Measurements from ENCODE around the gene ASPA.

ASPA gene

GRCh38 chr17:3527468-3527867, 51.7 kb downstream of the ASPA start:
- Histone ChIP-seq H3K36me3 (ENCODE audit: control insufficient read depth in 4 of 4, insufficient read depth in 4 of 4, low read length in 3 of 4) (no peaks in the 10 kb centered on the region), H3K4me3 (ENCODE audit: control insufficient read depth in 1 of 7, extremely low read depth in 1 of 7, insufficient read depth in 4 of 7, low read depth in 2 of 7, low read length in 6 of 7) (no peak overlapping the region), H3K4me1 (ENCODE audit: control extremely low read depth in 1 of 4, control insufficient read depth in 4 of 4, insufficient read depth in 4 of 4, low read length in 3 of 4) (no peaks in the 10 kb centered on the region), H3K9me3 (ENCODE audit: control extremely low read depth in 1 of 5, control insufficient read depth in 4 of 5, insufficient read depth in 2 of 5, low read depth in 1 of 5, low read length in 4 of 5) (no peaks in the 10 kb centered on the region), H3K27ac (ENCODE audit: insufficient read depth in 1 of 2, low read depth in 1 of 2, low read length in 2 of 2, poor library complexity in 1 of 2, severe bottlenecking in 2 of 2) (no peak overlapping the region), H3K27me3 (replicated peaks in 2 of 5; ENCODE audit: control insufficient read depth in 4 of 5, insufficient read depth in 5 of 5, low read length in 4 of 5) (no peaks in the 10 kb centered on the region)
- ChIA-PET CTCF (no interaction called here), POLR2A (no interaction called here)
- no peak for DNase-seq
- WGBS (ENCODE audit: insufficient coverage): 91% methylated on average over 4 of the region's 5 CpGs

GRCh38 chr17:3527896-3528295, 52.1 kb downstream of the ASPA start:
- no peak for DNase-seq
- Histone ChIP-seq H3K4me1 (ENCODE audit: control extremely low read depth in 1 of 4, control insufficient read depth in 4 of 4, insufficient read depth in 4 of 4, low read length in 3 of 4) (no peaks in the 10 kb centered on the region), H3K9me3 (ENCODE audit: control extremely low read depth in 1 of 5, control insufficient read depth in 4 of 5, insufficient read depth in 2 of 5, low read depth in 1 of 5, low read length in 4 of 5) (no peaks in the 10 kb centered on the region), H3K27ac (ENCODE audit: insufficient read depth in 1 of 2, low read depth in 1 of 2, low read length in 2 of 2, poor library complexity in 1 of 2, severe bottlenecking in 2 of 2) (no peak overlapping the region), H3K4me3 (ENCODE audit: control insufficient read depth in 1 of 7, extremely low read depth in 1 of 7, insufficient read depth in 4 of 7, low read depth in 2 of 7, low read length in 6 of 7) (no peak overlapping the region), H3K36me3 (ENCODE audit: control insufficient read depth in 4 of 4, insufficient read depth in 4 of 4, low read length in 3 of 4) (no peaks in the 10 kb centered on the region), H3K27me3 (replicated peaks in 2 of 5; ENCODE audit: control insufficient read depth in 4 of 5, insufficient read depth in 5 of 5, low read length in 4 of 5) (no peaks in the 10 kb centered on the region)
- WGBS (ENCODE audit: insufficient coverage): 94% methylated on average over 4 of the region's 8 CpGs
- POLR2A ChIA-PET: no interaction called here
- CTCF ChIA-PET: no interaction called here

GRCh38 chr17:3528403-3528851, 52.6 kb downstream of the ASPA start:
- Histone ChIP-seq H3K27me3 (replicated peaks in 2 of 5; ENCODE audit: control insufficient read depth in 4 of 5, insufficient read depth in 5 of 5, low read length in 4 of 5) (no peaks in the 10 kb centered on the region), H3K9me3 (ENCODE audit: control extremely low read depth in 1 of 5, control insufficient read depth in 4 of 5, insufficient read depth in 2 of 5, low read depth in 1 of 5, low read length in 4 of 5) (no peaks in the 10 kb centered on the region), H3K27ac (ENCODE audit: insufficient read depth in 1 of 2, low read depth in 1 of 2, low read length in 2 of 2, poor library complexity in 1 of 2, severe bottlenecking in 2 of 2) (no peak overlapping the region), H3K36me3 (ENCODE audit: control insufficient read depth in 4 of 4, insufficient read depth in 4 of 4, low read length in 3 of 4) (no peaks in the 10 kb centered on the region), H3K4me1 (ENCODE audit: control extremely low read depth in 1 of 4, control insufficient read depth in 4 of 4, insufficient read depth in 4 of 4, low read length in 3 of 4) (no peaks in the 10 kb centered on the region), H3K4me3 (ENCODE audit: control insufficient read depth in 1 of 7, extremely low read depth in 1 of 7, insufficient read depth in 4 of 7, low read depth in 2 of 7, low read length in 6 of 7) (no peak overlapping the region)
- no peak for DNase-seq
- ChIA-PET POLR2A (no interaction called here), CTCF (no interaction called here)
- WGBS (ENCODE audit: insufficient coverage): 75% methylated on average over 5 of the region's 14 CpGs

- Histone ChIP-seq H3K9me3 (ENCODE audit: control extremely low read depth in 1 of 5, control insufficient read depth in 4 of 5, insufficient read depth in 2 of 5, low read depth in 1 of 5, low read length in 4 of 5) (no peaks in the 10 kb centered on the region), H3K4me1 (ENCODE audit: control extremely low read depth in 1 of 4, control insufficient read depth in 4 of 4, insufficient read depth in 4 of 4, low read length in 3 of 4) (no peaks in the 10 kb centered on the region), H3K27ac (ENCODE audit: insufficient read depth in 1 of 2, low read depth in 1 of 2, low read length in 2 of 2, poor library complexity in 1 of 2, severe bottlenecking in 2 of 2) (no peak overlapping the region), H3K36me3 (ENCODE audit: control insufficient read depth in 4 of 4, insufficient read depth in 4 of 4, low read length in 3 of 4) (no peaks in the 10 kb centered on the region), H3K4me3 (ENCODE audit: control insufficient read depth in 1 of 7, extremely low read depth in 1 of 7, insufficient read depth in 4 of 7, low read depth in 2 of 7, low read length in 6 of 7) (no peak overlapping the region), H3K27me3 (replicated peaks in 2 of 5; ENCODE audit: control insufficient read depth in 4 of 5, insufficient read depth in 5 of 5, low read length in 4 of 5) (no peaks in the 10 kb centered on the region)
- DNase-seq: no peak
- CTCF ChIA-PET: no interaction called here
- POLR2A ChIA-PET: no interaction called here
- 73% methylated on average over 10 of the region's 11 CpGs for WGBS (ENCODE audit: insufficient coverage)
These were observed 53.2 kb downstream of the ASPA start for GRCh38 chr17:3528880-3529511.

- ChIA-PET CTCF (no interaction called here), POLR2A (no interaction called here)
- WGBS (ENCODE audit: insufficient coverage): 90% methylated on average over 29 of the region's 32 CpGs
These were observed 54.3 kb downstream of the ASPA start for GRCh38 chr17:3529817-3530741.

GRCh38 chr17:3531266-3532101, 55.7 kb downstream of the ASPA start:
- ChIA-PET POLR2A (no interaction called here), CTCF (no interaction called here)
- H3K4me3 ChIP-seq (ENCODE audit: control insufficient read depth in 1 of 7, extremely low read depth in 1 of 7, insufficient read depth in 4 of 7, low read depth in 2 of 7, low read length in 6 of 7): no peak overlapping the region
- no peaks in the 10 kb centered on the region for H3K27me3 ChIP-seq (replicated peaks in 2 of 5; ENCODE audit: control insufficient read depth in 4 of 5, insufficient read depth in 5 of 5, low read length in 4 of 5)
- peaks cover 0 to 9% (median 8%) of the 10 kb centered on the region in 4 experiments for H3K4me1 ChIP-seq (ENCODE audit: control extremely low read depth in 1 of 4, control insufficient read depth in 4 of 4, insufficient read depth in 4 of 4, low read length in 3 of 4)
- no peaks in the 10 kb centered on the region for H3K36me3 ChIP-seq (ENCODE audit: control insufficient read depth in 4 of 4, insufficient read depth in 4 of 4, low read length in 3 of 4)
- no peaks in the 10 kb centered on the region for H3K9me3 ChIP-seq (ENCODE audit: control extremely low read depth in 1 of 5, control insufficient read depth in 4 of 5, insufficient read depth in 2 of 5, low read depth in 1 of 5, low read length in 4 of 5)
- no peak overlapping the region for H3K27ac ChIP-seq (ENCODE audit: insufficient read depth in 1 of 2, low read depth in 1 of 2, low read length in 2 of 2, poor library complexity in 1 of 2, severe bottlenecking in 2 of 2)
- 88% methylated on average over 17 of the region's 21 CpGs for WGBS (ENCODE audit: insufficient coverage)
- no peak for DNase-seq

More at GRCh38 chr17:3529817-3530741, 54.3 kb downstream of the ASPA start:
- no peaks in the 10 kb centered on the region for H3K27me3 ChIP-seq (replicated peaks in 2 of 5; ENCODE audit: control insufficient read depth in 4 of 5, insufficient read depth in 5 of 5, low read length in 4 of 5)
- H3K36me3 ChIP-seq (ENCODE audit: control insufficient read depth in 4 of 4, insufficient read depth in 4 of 4, low read length in 3 of 4): no peaks in the 10 kb centered on the region
- peaks cover 0 to 4% (median 0%) of the 10 kb centered on the region in 4 experiments for H3K4me1 ChIP-seq (ENCODE audit: control extremely low read depth in 1 of 4, control insufficient read depth in 4 of 4, insufficient read depth in 4 of 4, low read length in 3 of 4)
- no peak overlapping the region for H3K27ac ChIP-seq (ENCODE audit: insufficient read depth in 1 of 2, low read depth in 1 of 2, low read length in 2 of 2, poor library complexity in 1 of 2, severe bottlenecking in 2 of 2)
- no peak overlapping the region for H3K4me3 ChIP-seq (ENCODE audit: control insufficient read depth in 1 of 7, extremely low read depth in 1 of 7, insufficient read depth in 4 of 7, low read depth in 2 of 7, low read length in 6 of 7)
- DNase-seq: no peak
- H3K9me3 ChIP-seq (ENCODE audit: control extremely low read depth in 1 of 5, control insufficient read depth in 4 of 5, insufficient read depth in 2 of 5, low read depth in 1 of 5, low read length in 4 of 5): no peaks in the 10 kb centered on the region
